ENCODE results near the gene PHACTR1. TPM values are rescaled to one million over a fixed set of nuclear protein-coding genes. Genes with fewer than 3 reads are reported as not detected.

The PHACTR1 gene
- total RNA-seq, 5 donors from 2014 or later (not counting 1 experiment from before 2014, with no cell fraction given), result 0.63 to 2.6 (median 1.1) TPM

DNA sequence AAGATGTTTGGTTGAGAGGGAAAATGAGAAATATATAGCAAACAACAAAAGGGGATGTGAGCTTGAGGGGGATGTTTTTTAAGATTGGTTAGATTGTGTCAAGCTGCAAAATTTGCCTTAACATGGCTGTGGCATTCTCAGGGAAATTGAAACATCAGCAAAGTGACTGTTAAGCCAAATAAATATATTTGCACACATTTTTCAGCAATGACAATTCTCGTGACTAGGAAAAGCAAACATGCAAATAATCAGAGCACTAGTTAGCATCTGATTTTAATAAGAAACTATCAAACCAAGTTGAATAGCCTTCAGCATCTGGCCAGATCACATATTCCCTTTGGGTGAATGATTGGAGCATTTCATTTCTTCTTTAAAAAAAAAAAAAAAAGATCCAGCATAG, 349.0 kb downstream of the PHACTR1 start:
- no peaks in the 10 kb centered on the region for H3K9me3 ChIP-seq
- no peak overlapping the region for H3K27ac ChIP-seq (ENCODE audit: low read length)
- H3K4me1 Mint-ChIP-seq, result peaks cover 0 to 2% (median 0%) of the 10 kb centered on the region in 3 donors
- H3K27ac Mint-ChIP-seq, result no peak overlapping the region
- H3K4me3 Mint-ChIP-seq, result no peak overlapping the region
- H3K36me3 ChIP-seq (ENCODE audit: control insufficient read depth in 2 of 2, extremely low read depth in 1 of 2, insufficient read depth in 1 of 2, low read length in 1 of 2), result no peaks in the 10 kb centered on the region
- ChIA-PET POLR2A (no interaction called here), CTCF (no interaction called here)
- no peaks in the 10 kb centered on the region for H3K36me3 Mint-ChIP-seq
- peaks cover 0 to 3% of the 10 kb centered on the region in 2 donors for H3K27me3 Mint-ChIP-seq
- DNase-seq (no peak), ATAC-seq (replicated peaks in 1 of 4) (no peak)
- WGBS (ENCODE audit: insufficient coverage), result no CpG with 5 or more reads among the region's 1 CpG
- no peaks in the 10 kb centered on the region for H3K9me3 Mint-ChIP-seq
- H3K27me3 ChIP-seq (replicated peaks in 1 of 2; ENCODE audit: control insufficient read depth in 2 of 2, extremely low read depth in 1 of 2, insufficient read depth in 2 of 2, low read length in 1 of 2), result no peaks in the 10 kb centered on the region
- no peak overlapping the region for H3K4me3 ChIP-seq (ENCODE audit: control insufficient read depth in 1 of 2, extremely low read depth in 1 of 2, low read length in 1 of 2)
- H3K4me1 ChIP-seq (ENCODE audit: control insufficient read depth in 1 of 2, extremely low read depth in 1 of 2, insufficient read depth in 2 of 2, low read length in 2 of 2), result no peaks in the 10 kb centered on the region

DNA sequence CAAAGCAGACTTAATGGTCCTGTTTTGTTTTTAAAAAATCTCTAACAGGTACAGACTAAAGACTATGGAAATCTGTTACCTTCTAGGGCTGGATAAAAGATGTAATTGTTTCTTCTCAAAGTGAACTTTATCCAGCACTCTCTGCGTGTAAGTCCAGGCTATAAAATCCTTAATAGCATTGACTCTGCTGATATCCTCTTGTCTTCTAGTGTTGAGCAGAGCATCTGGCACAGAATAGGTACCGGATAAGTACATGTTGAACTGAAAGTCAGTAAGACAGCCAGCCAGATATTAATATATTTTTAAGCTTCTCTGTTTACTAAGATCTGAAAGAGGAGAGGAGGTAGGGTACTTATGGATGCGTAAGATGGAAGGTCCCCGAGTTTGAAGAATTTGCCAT, 349.5 kb downstream of the PHACTR1 start:
- Histone ChIP-seq H3K4me3 (ENCODE audit: control insufficient read depth in 1 of 2, extremely low read depth in 1 of 2, low read length in 1 of 2) (no peak overlapping the region), H3K27ac (ENCODE audit: low read length) (no peak overlapping the region), H3K27me3 (replicated peaks in 1 of 2; ENCODE audit: control insufficient read depth in 2 of 2, extremely low read depth in 1 of 2, insufficient read depth in 2 of 2, low read length in 1 of 2) (no peaks in the 10 kb centered on the region), H3K36me3 (ENCODE audit: control insufficient read depth in 2 of 2, extremely low read depth in 1 of 2, insufficient read depth in 1 of 2, low read length in 1 of 2) (no peaks in the 10 kb centered on the region), H3K4me1 (ENCODE audit: control insufficient read depth in 1 of 2, extremely low read depth in 1 of 2, insufficient read depth in 2 of 2, low read length in 2 of 2) (no peaks in the 10 kb centered on the region), H3K9me3 (no peaks in the 10 kb centered on the region)
- WGBS (ENCODE audit: insufficient coverage), result 100% methylated on average over 2 of the region's 4 CpGs
- Mint-ChIP-seq H3K27me3 (peaks cover 0 to 3% of the 10 kb centered on the region in 2 donors), H3K27ac (no peak overlapping the region), H3K9me3 (no peaks in the 10 kb centered on the region), H3K4me3 (no peak overlapping the region), H3K36me3 (no peaks in the 10 kb centered on the region), H3K4me1 (peaks cover 0 to 2% (median 0%) of the 10 kb centered on the region in 3 donors)
- ATAC-seq (replicated peaks in 1 of 4) (no peak), DNase-seq (no peak)
- CTCF ChIA-PET, result no interaction called here
- POLR2A ChIA-PET, result no interaction called here

DNA sequence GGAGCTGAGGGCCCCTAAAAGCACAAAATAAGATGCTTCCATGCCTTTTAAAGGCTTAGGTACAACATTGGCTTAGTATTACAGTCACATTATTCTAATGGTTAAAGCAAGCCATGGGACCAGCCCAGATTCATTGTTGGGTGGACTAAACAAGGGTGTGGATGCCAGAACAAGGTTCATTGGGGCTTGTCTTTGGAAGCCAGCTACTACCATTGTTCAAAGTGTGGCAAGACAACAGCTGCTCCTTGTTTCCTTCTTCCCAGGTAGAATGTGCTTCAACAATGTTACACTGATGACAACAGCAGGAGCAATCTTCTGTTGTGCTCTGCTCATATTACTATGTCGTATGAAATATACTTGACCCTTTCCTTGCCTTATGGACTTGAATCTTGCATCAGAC, 350.3 kb downstream of the PHACTR1 start:
- no peak overlapping the region for H3K4me3 ChIP-seq (ENCODE audit: control insufficient read depth in 1 of 2, extremely low read depth in 1 of 2, low read length in 1 of 2)
- no peak overlapping the region for H3K4me3 Mint-ChIP-seq
- H3K4me1 ChIP-seq (ENCODE audit: control insufficient read depth in 1 of 2, extremely low read depth in 1 of 2, insufficient read depth in 2 of 2, low read length in 2 of 2), result no peaks in the 10 kb centered on the region
- CTCF ChIA-PET, result no interaction called here
- WGBS (ENCODE audit: insufficient coverage), result no CpG with 5 or more reads among the region's 1 CpG
- no peak overlapping the region for H3K27ac Mint-ChIP-seq
- H3K27me3 Mint-ChIP-seq, result peaks cover 0 to 3% of the 10 kb centered on the region in 2 donors
- ATAC-seq (replicated peaks in 1 of 4), result no peak
- POLR2A ChIA-PET, result no interaction called here
- no peaks in the 10 kb centered on the region for H3K9me3 Mint-ChIP-seq
- DNase-seq, result no peak
- no peaks in the 10 kb centered on the region for H3K27me3 ChIP-seq (replicated peaks in 1 of 2; ENCODE audit: control insufficient read depth in 2 of 2, extremely low read depth in 1 of 2, insufficient read depth in 2 of 2, low read length in 1 of 2)
- H3K9me3 ChIP-seq, result no peaks in the 10 kb centered on the region
- H3K36me3 Mint-ChIP-seq, result no peaks in the 10 kb centered on the region
- no peak overlapping the region for H3K27ac ChIP-seq (ENCODE audit: low read length)
- no peaks in the 10 kb centered on the region for H3K36me3 ChIP-seq (ENCODE audit: control insufficient read depth in 2 of 2, extremely low read depth in 1 of 2, insufficient read depth in 1 of 2, low read length in 1 of 2)
- peaks cover 0 to 2% (median 0%) of the 10 kb centered on the region in 3 donors for H3K4me1 Mint-ChIP-seq

- CTCF ChIA-PET, result no interaction called here
- Histone ChIP-seq H3K27me3 (replicated peaks in 1 of 2; ENCODE audit: control insufficient read depth in 2 of 2, extremely low read depth in 1 of 2, insufficient read depth in 2 of 2, low read length in 1 of 2) (no peaks in the 10 kb centered on the region), H3K4me3 (ENCODE audit: control insufficient read depth in 1 of 2, extremely low read depth in 1 of 2, low read length in 1 of 2) (no peak overlapping the region), H3K4me1 (ENCODE audit: control insufficient read depth in 1 of 2, extremely low read depth in 1 of 2, insufficient read depth in 2 of 2, low read length in 2 of 2) (no peaks in the 10 kb centered on the region), H3K36me3 (ENCODE audit: control insufficient read depth in 2 of 2, extremely low read depth in 1 of 2, insufficient read depth in 1 of 2, low read length in 1 of 2) (no peaks in the 10 kb centered on the region), H3K27ac (ENCODE audit: low read length) (no peak overlapping the region), H3K9me3 (no peaks in the 10 kb centered on the region)
- Mint-ChIP-seq H3K36me3 (no peaks in the 10 kb centered on the region), H3K9me3 (no peaks in the 10 kb centered on the region), H3K4me1 (peaks cover 0 to 2% (median 0%) of the 10 kb centered on the region in 3 donors), H3K4me3 (no peak overlapping the region), H3K27ac (no peak overlapping the region), H3K27me3 (peaks cover 6 to 10% of the 10 kb centered on the region in 2 donors)
- POLR2A ChIA-PET, result no interaction called here
- WGBS (ENCODE audit: insufficient coverage), result 8% methylated on average over 3 of the region's 12 CpGs
- ATAC-seq (replicated peaks in 1 of 4) (no peak), DNase-seq (no peak)
These were observed 352.1 kb downstream of the PHACTR1 start for GRCh38 chr6:13068586-13069210.

DNA sequence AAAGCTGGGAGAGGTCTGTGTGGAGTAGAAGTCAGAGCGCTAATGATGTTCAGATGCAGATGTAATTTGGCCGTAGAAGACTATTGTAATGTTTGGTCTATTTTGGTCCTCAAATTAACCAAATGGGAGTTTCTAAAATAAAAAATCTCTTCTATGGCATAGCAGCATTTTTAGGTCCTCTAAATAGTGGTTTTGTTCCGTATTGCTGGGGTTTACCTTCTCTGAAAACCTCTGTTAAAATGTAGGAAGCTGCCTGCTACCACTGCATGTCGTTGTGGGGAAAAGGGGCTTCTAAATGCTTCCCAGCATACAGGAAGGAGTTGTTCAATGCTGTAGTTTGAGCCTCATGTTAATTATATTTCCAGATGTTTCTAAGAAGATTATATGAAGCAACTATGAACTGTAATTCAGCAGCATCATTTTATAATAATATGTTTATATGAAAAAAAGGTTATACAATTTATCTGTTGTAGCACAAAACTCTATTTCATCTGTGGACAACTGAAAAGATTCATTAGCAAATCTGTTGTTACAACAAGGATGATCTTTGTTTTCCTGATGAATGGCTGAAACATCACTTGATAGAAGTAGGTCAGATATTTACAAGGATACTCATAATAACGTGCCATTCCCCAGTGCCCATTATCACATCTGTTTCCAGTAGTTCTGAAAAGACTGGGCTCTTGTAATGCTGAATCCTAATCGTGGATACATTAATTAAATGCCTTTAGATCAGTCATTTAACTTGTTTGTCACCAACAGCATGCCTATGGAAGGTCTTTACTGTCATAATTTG, 355.2 kb downstream of the PHACTR1 start:
- Mint-ChIP-seq H3K4me3 (no peak overlapping the region), H3K4me1 (peaks cover 0 to 2% (median 0%) of the 10 kb centered on the region in 3 donors), H3K36me3 (no peaks in the 10 kb centered on the region), H3K27me3 (peaks cover 20 to 21% of the 10 kb centered on the region in 2 donors), H3K27ac (no peak overlapping the region), H3K9me3 (no peaks in the 10 kb centered on the region)
- 10% methylated on average over 2 of the region's 6 CpGs for WGBS (ENCODE audit: insufficient coverage)
- Histone ChIP-seq H3K36me3 (ENCODE audit: control insufficient read depth in 2 of 2, extremely low read depth in 1 of 2, insufficient read depth in 1 of 2, low read length in 1 of 2) (no peaks in the 10 kb centered on the region), H3K27ac (ENCODE audit: low read length) (no peak overlapping the region), H3K27me3 (replicated peaks in 1 of 2; ENCODE audit: control insufficient read depth in 2 of 2, extremely low read depth in 1 of 2, insufficient read depth in 2 of 2, low read length in 1 of 2) (no peaks in the 10 kb centered on the region), H3K4me3 (ENCODE audit: control insufficient read depth in 1 of 2, extremely low read depth in 1 of 2, low read length in 1 of 2) (no peak overlapping the region), H3K4me1 (ENCODE audit: control insufficient read depth in 1 of 2, extremely low read depth in 1 of 2, insufficient read depth in 2 of 2, low read length in 2 of 2) (no peaks in the 10 kb centered on the region), H3K9me3 (no peaks in the 10 kb centered on the region)
- POLR2A ChIA-PET, result no interaction called here
- CTCF ChIA-PET, result no interaction called here
- DNase-seq, result no peak
- ATAC-seq (replicated peaks in 1 of 4), result no peak

DNA sequence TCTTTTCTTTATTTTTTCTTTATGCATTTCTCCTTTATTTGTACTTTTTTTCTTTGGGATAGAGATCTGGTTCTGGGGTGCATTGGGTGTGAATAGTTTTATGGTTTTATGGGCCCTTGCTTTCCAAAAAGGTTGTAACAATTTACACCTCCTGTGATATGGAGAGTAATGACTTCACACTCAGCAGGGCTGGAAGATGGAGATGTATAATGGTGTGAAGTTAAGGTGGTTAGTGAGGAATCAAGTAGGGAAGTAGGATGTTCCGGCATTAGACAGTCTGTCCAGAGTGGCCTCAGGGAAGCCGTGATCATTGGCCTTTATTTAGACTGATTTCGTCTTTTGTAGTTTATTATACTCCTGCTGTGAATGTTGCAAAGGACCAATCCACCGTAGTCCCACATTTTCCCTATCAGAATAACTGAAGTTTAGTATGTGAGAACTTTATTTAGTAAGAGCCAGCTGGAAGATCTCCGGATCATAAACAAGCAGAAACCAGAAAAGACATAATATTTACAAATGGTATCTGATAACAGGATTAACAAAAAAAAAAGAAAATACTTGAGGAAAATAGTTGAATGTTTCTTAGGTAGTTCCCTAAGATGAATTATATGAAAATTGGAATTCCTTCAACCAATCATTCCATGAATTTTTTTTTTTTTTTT, 356.2 kb downstream of the PHACTR1 start:
- no peak overlapping the region for H3K27ac Mint-ChIP-seq
- ATAC-seq (replicated peaks in 1 of 4), result no peak
- WGBS (ENCODE audit: insufficient coverage), result no CpG with 5 or more reads among the region's 5 CpGs

More for the DNA sequence above, 356.2 kb downstream of the PHACTR1 start:
- POLR2A ChIA-PET, result no interaction called here
- H3K36me3 ChIP-seq (ENCODE audit: control insufficient read depth in 2 of 2, extremely low read depth in 1 of 2, insufficient read depth in 1 of 2, low read length in 1 of 2), result no peaks in the 10 kb centered on the region
- H3K36me3 Mint-ChIP-seq, result no peaks in the 10 kb centered on the region
- DNase-seq, result no peak
- H3K4me1 Mint-ChIP-seq, result peaks cover 0 to 2% (median 0%) of the 10 kb centered on the region in 3 donors
- no peaks in the 10 kb centered on the region for H3K9me3 ChIP-seq
- H3K4me3 ChIP-seq (ENCODE audit: control insufficient read depth in 1 of 2, extremely low read depth in 1 of 2, low read length in 1 of 2), result no peak overlapping the region
- H3K27me3 ChIP-seq (replicated peaks in 1 of 2; ENCODE audit: control insufficient read depth in 2 of 2, extremely low read depth in 1 of 2, insufficient read depth in 2 of 2, low read length in 1 of 2), result no peaks in the 10 kb centered on the region
- no peaks in the 10 kb centered on the region for H3K9me3 Mint-ChIP-seq
- no peak overlapping the region for H3K4me3 Mint-ChIP-seq
- H3K4me1 ChIP-seq (ENCODE audit: control insufficient read depth in 1 of 2, extremely low read depth in 1 of 2, insufficient read depth in 2 of 2, low read length in 2 of 2), result no peaks in the 10 kb centered on the region
- CTCF ChIA-PET, result no interaction called here
- H3K27me3 Mint-ChIP-seq, result peaks cover 21 to 28% of the 10 kb centered on the region in 2 donors
- H3K27ac ChIP-seq (ENCODE audit: low read length), result no peak overlapping the region
